Measurements from ENCODE around the gene ATP9A. TPM values are rescaled to one million over a fixed set of nuclear protein-coding genes. Genes with fewer than 3 reads are reported as not detected.
A peak's percentile ranks its signal among the peaks of the same experiment; 100 is the strongest.

Gene ATP9A
- total and polyA plus RNA-seq, 12 donors: 3.4 to 32.1 (median 24.6) TPM

GRCh38 chr20:51584116-51584515 is 184.1 kb downstream of the ATP9A start:
- Histone ChIP-seq H3K9me3 (no peaks in the 10 kb centered on the region), H3K27me3 (no peaks in the 10 kb centered on the region), H3K36me3 (no peaks in the 10 kb centered on the region), H3K4me3 (no peak overlapping the region), H3K27ac (no peak overlapping the region), H3K4me1 (no peaks in the 10 kb centered on the region)
- WGBS, 2 donors: 87 to 88% methylated on average over 8 of the region's 8 CpGs
- TF ChIP-seq CTCF (IDR thresholded peaks at IDR 0.05): no peak
- ATAC-seq (no peak), DNase-seq (no peak)
- intact Hi-C loops (cut with DNase I): no loop called here

- Histone ChIP-seq H3K9me3 (no peaks in the 10 kb centered on the region), H3K27ac (no peak overlapping the region), H3K36me3 (no peaks in the 10 kb centered on the region), H3K4me1 (no peaks in the 10 kb centered on the region), H3K27me3 (no peaks in the 10 kb centered on the region), H3K4me3 (no peak overlapping the region)
- intact Hi-C loops (cut with DNase I): no loop called here
- no peak for ATAC-seq
- no peak for TF ChIP-seq CTCF (IDR thresholded peaks at IDR 0.05)
- DNase-seq: no peak
- 94 to 96% methylated on average over 14 of the region's 14 CpGs for WGBS, 2 donors
Measured at GRCh38 chr20:51583499-51583898, 184.7 kb downstream of the ATP9A start.

GRCh38 chr20:51583073-51583472 is 185.1 kb downstream of the ATP9A start:
- DNase-seq (no peak), ATAC-seq (no peak)
- intact Hi-C loops (cut with DNase I): no loop called here
- Histone ChIP-seq H3K27ac (no peak overlapping the region), H3K9me3 (no peaks in the 10 kb centered on the region), H3K4me1 (no peaks in the 10 kb centered on the region), H3K4me3 (no peak overlapping the region), H3K27me3 (no peaks in the 10 kb centered on the region), H3K36me3 (no peaks in the 10 kb centered on the region)
- TF ChIP-seq CTCF (IDR thresholded peaks at IDR 0.05): no peak
- WGBS, 2 donors: 95 to 96% methylated on average over 13 of the region's 13 CpGs

- ATAC-seq: no peak
- TF ChIP-seq CTCF (IDR thresholded peaks at IDR 0.05): no peak
- no peaks in the 10 kb centered on the region for H3K4me1 ChIP-seq
Measured at GRCh38 chr20:51581571-51581970, 186.6 kb downstream of the ATP9A start.

GRCh38 chr20:51579137-51579536 is 189.1 kb downstream of the ATP9A start:
- DNase-seq (no peak), ATAC-seq (peak in 1 of 8 donors; percentile 25)
- whole genome bisulfite sequencing, 2 donors: 73% methylated on average over 8 of the region's 8 CpGs
- Histone ChIP-seq H3K4me3 (no peak overlapping the region), H3K36me3 (no peaks in the 10 kb centered on the region), H3K4me1 (peaks cover 0 to under 1% (median 0%) of the 10 kb centered on the region in 9 donors), H3K27ac (no peak overlapping the region), H3K27me3 (no peaks in the 10 kb centered on the region), H3K9me3 (peaks cover 0 to 11% (median 0%) of the 10 kb centered on the region in 11 donors)
- intact Hi-C loops (cut with DNase I): no loop called here
- no peak for TF ChIP-seq CTCF (IDR thresholded peaks at IDR 0.05)

More at GRCh38 chr20:51581571-51581970, 186.6 kb downstream of the ATP9A start:
- Histone ChIP-seq H3K27me3 (no peaks in the 10 kb centered on the region), H3K27ac (no peak overlapping the region), H3K36me3 (no peaks in the 10 kb centered on the region), H3K4me3 (no peak overlapping the region), H3K9me3 (no peaks in the 10 kb centered on the region)
- intact Hi-C loops (cut with DNase I): no loop called here
- no peak for DNase-seq
